ENCODE measurements around the gene ZFAND3. TPM values are rescaled to one million over a fixed set of nuclear protein-coding genes. Genes with fewer than 3 reads are reported as not detected.

ZFAND3 gene
- total RNA-seq, 2 experiments from 2014 or later, result 32.3 to 37.9 TPM

- peak overlapping the region; percentile 42 for H3K27ac Mint-ChIP-seq
- intact Hi-C loops (cut with micrococcal nuclease), result no loop called here
- no peak for TF ChIP-seq CTCF (IDR thresholded peaks at IDR 0.05)
- no peak overlapping the region for H3K4me3 Mint-ChIP-seq
- ATAC-seq (peak; percentile 42), DNase-seq (no peak)
- ChIA-PET CTCF (no interaction called here), POLR2A (interaction anchor here (1.2 kb wide), 1 partner anchor 11 kb away, joined by 4 read pairs; no protein-coding TSS in a partner anchor)
- peaks cover 25% of the 10 kb centered on the region for H3K36me3 Mint-ChIP-seq (ENCODE audit: low read depth)
- peaks cover 13% of the 10 kb centered on the region for H3K9me3 Mint-ChIP-seq
- peaks cover 38% of the 10 kb centered on the region for H3K4me1 Mint-ChIP-seq (ENCODE audit: low read depth)
- H3K27me3 Mint-ChIP-seq, result no peaks in the 10 kb centered on the region
Measured at GRCh38 chr6:37972994-37973757, 153.6 kb downstream of the ZFAND3 start.

GRCh38 chr6:37974381-37974780 is 154.9 kb downstream of the ZFAND3 start:
- CTCF ChIA-PET, result no interaction called here
- no peak for TF ChIP-seq CTCF (IDR thresholded peaks at IDR 0.05)
- no peak for DNase-seq
- intact Hi-C loops (cut with micrococcal nuclease), result no loop called here
- Mint-ChIP-seq H3K36me3 (ENCODE audit: low read depth) (peaks cover 23% of the 10 kb centered on the region), H3K4me3 (no peak overlapping the region), H3K4me1 (ENCODE audit: low read depth) (peaks cover 41% of the 10 kb centered on the region), H3K27ac (no peak overlapping the region), H3K27me3 (no peaks in the 10 kb centered on the region), H3K9me3 (peaks cover 11% of the 10 kb centered on the region)
- POLR2A ChIA-PET, result interaction anchor here (0.5 to 1.2 kb wide), 2 partner anchors 12 to 179 kb away, joined by 3 to 4 read pairs; no protein-coding TSS in a partner anchor
- ATAC-seq, result no peak

- TF ChIP-seq CTCF (IDR thresholded peaks at IDR 0.05), result no peak
- no peak for ATAC-seq
- CTCF ChIA-PET, result no interaction called here
- peaks cover 23% of the 10 kb centered on the region for H3K36me3 Mint-ChIP-seq (ENCODE audit: low read depth)
- H3K4me3 Mint-ChIP-seq, result no peak overlapping the region
- no peak for DNase-seq
- peaks cover 45% of the 10 kb centered on the region for H3K4me1 Mint-ChIP-seq (ENCODE audit: low read depth)
- no peak overlapping the region for H3K27ac Mint-ChIP-seq
- POLR2A ChIA-PET, result no interaction called here
- no peaks in the 10 kb centered on the region for H3K27me3 Mint-ChIP-seq
- peaks cover 11% of the 10 kb centered on the region for H3K9me3 Mint-ChIP-seq
- intact Hi-C loops (cut with micrococcal nuclease), result no loop called here
Measured at GRCh38 chr6:37974943-37975342, 155.4 kb downstream of the ZFAND3 start.

GRCh38 chr6:37977715-37978114 is 158.2 kb downstream of the ZFAND3 start:
- CTCF ChIA-PET, result no interaction called here
- Mint-ChIP-seq H3K4me1 (ENCODE audit: low read depth) (peaks cover 49% of the 10 kb centered on the region), H3K36me3 (ENCODE audit: low read depth) (peaks cover 23% of the 10 kb centered on the region), H3K4me3 (no peak overlapping the region), H3K9me3 (peaks cover 11% of the 10 kb centered on the region), H3K27ac (no peak overlapping the region), H3K27me3 (no peaks in the 10 kb centered on the region)
- no peak for TF ChIP-seq CTCF (IDR thresholded peaks at IDR 0.05)
- ATAC-seq (no peak), DNase-seq (no peak)
- POLR2A ChIA-PET, result no interaction called here
- intact Hi-C loops (cut with micrococcal nuclease), result no loop called here

GRCh38 chr6:37979392-37980221 is 160.1 kb downstream of the ZFAND3 start:
- H3K4me1 Mint-ChIP-seq (ENCODE audit: low read depth), result peaks cover 55% of the 10 kb centered on the region
- H3K9me3 Mint-ChIP-seq, result peaks cover 8% of the 10 kb centered on the region
- no peaks in the 10 kb centered on the region for H3K27me3 Mint-ChIP-seq
- ChIA-PET CTCF (interaction anchor here (0.7 to 1.0 kb wide), 3 partner anchors 9 to 238 kb away, joined by 3 read pairs; no protein-coding TSS in a partner anchor), POLR2A (no interaction called here)
- DNase-seq (no peak), ATAC-seq (no peak)
- no peak for TF ChIP-seq CTCF (IDR thresholded peaks at IDR 0.05)
- intact Hi-C loops (cut with micrococcal nuclease), result loop anchor here (10.0 kb wide), 1 partner anchor 185 kb away; no protein-coding TSS in a partner anchor
- H3K36me3 Mint-ChIP-seq (ENCODE audit: low read depth), result peaks cover 13% of the 10 kb centered on the region
- no peak overlapping the region for H3K27ac Mint-ChIP-seq
- H3K4me3 Mint-ChIP-seq, result no peak overlapping the region

Measured in activated CD8-positive, alpha-beta T cell treated with anti-CD3 and anti-CD28 coated beads for 36 hours (primary cell).